ENCODE measurements around the gene NTF3. TPM values are rescaled to one million over a fixed set of nuclear protein-coding genes. Genes with fewer than 3 reads are reported as not detected.

NTF3 gene
- total RNA-seq, 1 experiment from 2014 or later = not detected

- DNase-seq (ENCODE audit: low read depth, low spot score) = no peak
- ChIA-PET RAD21 (ENCODE audit: low non-redundant PET in 1 of 2, low total read pairs in 2 of 2, uncharacterized antibody in 2 of 2, unreplicated experiment in 2 of 2) (no interaction called here), CTCF (no interaction called here), POLR2A (no interaction called here)
- intact Hi-C loops (cut with micrococcal nuclease) = no loop called here
- no peak overlapping the region for H3K27ac ChIP-seq (ENCODE audit: low read depth, low read length)
- H4K20me1 ChIP-seq (ENCODE audit: insufficient read depth) = no peaks in the 10 kb centered on the region
- peaks cover 6% of the 10 kb centered on the region; the same call in 1 of the 2 replicates for H3K27me3 ChIP-seq (ENCODE audit: insufficient read depth, low read length)
- H2AFZ ChIP-seq (ENCODE audit: low read depth, low read length, poor library complexity, severe bottlenecking) = no peak overlapping the region
- H3K4me1 ChIP-seq (ENCODE audit: control insufficient read depth in 1 of 2, insufficient read depth in 2 of 2, low read length in 2 of 2) = peaks cover 0 to 5% of the 10 kb centered on the region in 2 experiments; a peak in 2 of 4 replicates
- H3K9me3 ChIP-seq (ENCODE audit: control insufficient read depth in 1 of 2, insufficient read depth in 1 of 2, low read depth in 1 of 2, low read length in 2 of 2) = no peaks in the 10 kb centered on the region
- no peak overlapping the region for H3K9ac ChIP-seq (ENCODE audit: low read length)
- no peaks in the 10 kb centered on the region for H3K36me3 ChIP-seq (ENCODE audit: control insufficient read depth in 1 of 2, insufficient read depth in 2 of 2, low read length in 2 of 2)
- ATAC-seq = no peak
- TF ChIP-seq FOSL1 (IDR thresholded peaks at IDR 0.05; ENCODE audit: low read depth) (no peak), CEBPB (IDR thresholded peaks at IDR 0.05; ENCODE audit: low read depth) (no peak), ZFX (IDR thresholded peaks at IDR 0.05) (no peak), CTCF (IDR thresholded peaks at IDR 0.05 in 2 of 3, conservative IDR thresholded peaks at IDR 0.05 in 1 of 3; ENCODE audit: borderline replicate concordance in 1 of 3, insufficient read depth in 1 of 3, low read depth in 2 of 3, low read length in 2 of 3) (no peak), EZH2phosphoT487 (IDR thresholded peaks at IDR 0.05; ENCODE audit: borderline replicate concordance) (no peak), TCF7L2 (IDR thresholded peaks at IDR 0.05; ENCODE audit: borderline replicate concordance, extremely low read depth, insufficient read depth, insufficient read length) (no peak), SP1 (IDR thresholded peaks at IDR 0.05; ENCODE audit: low read depth) (no peak), RAD21 (IDR thresholded peaks at IDR 0.05; ENCODE audit: low read depth) (no peak)
- TF ChIP-seq, protein P1, sequence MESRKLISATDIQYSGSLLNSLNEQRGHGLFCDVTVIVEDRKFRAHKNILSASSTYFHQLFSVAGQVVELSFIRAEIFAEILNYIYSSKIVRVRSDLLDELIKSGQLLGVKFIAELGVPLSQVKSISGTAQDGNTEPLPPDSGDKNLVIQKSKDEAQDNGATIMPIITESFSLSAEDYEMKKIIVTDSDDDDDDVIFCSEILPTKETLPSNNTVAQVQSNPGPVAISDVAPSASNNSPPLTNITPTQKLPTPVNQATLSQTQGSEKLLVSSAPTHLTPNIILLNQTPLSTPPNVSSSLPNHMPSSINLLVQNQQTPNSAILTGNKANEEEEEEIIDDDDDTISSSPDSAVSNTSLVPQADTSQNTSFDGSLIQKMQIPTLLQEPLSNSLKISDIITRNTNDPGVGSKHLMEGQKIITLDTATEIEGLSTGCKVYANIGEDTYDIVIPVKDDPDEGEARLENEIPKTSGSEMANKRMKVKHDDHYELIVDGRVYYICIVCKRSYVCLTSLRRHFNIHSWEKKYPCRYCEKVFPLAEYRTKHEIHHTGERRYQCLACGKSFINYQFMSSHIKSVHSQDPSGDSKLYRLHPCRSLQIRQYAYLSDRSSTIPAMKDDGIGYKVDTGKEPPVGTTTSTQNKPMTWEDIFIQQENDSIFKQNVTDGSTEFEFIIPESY (IDR thresholded peaks at IDR 0.05; ENCODE audit: extremely low read depth, insufficient replicate concordance, low read length) = no peak
- H3K4me3 ChIP-seq (replicated peaks in 1 of 2; ENCODE audit: low read depth in 1 of 2, low read length in 2 of 2) = no peak overlapping the region
- H3K9me2 ChIP-seq (ENCODE audit: insufficient read depth) = no peaks in the 10 kb centered on the region
- no peak overlapping the region for H3K4me2 ChIP-seq (ENCODE audit: low read length)
- no peaks in the 10 kb centered on the region for H3K79me2 ChIP-seq (ENCODE audit: insufficient read depth, low read length)
- BruUV-seq (replicated peaks) = no TSS peak
Measured at GRCh38 chr12:5429741-5430557, 2.0 kb upstream of the NTF3 start.
